ENCODE measurements around the gene PRCC.

The PRCC gene

GRCh38 chr1:156765666-156766065 is 1.7 kb upstream of the PRCC start:
- no peak for DNase-seq

GRCh38 chr1:156766298-156767100 is 836 bp upstream of the PRCC start:
- no peak for DNase-seq

- no peak for DNase-seq
These were observed 707 bp downstream of the PRCC start for GRCh38 chr1:156767879-156768604.

- no peak for DNase-seq
These were observed 1.4 kb downstream of the PRCC start for GRCh38 chr1:156768610-156769295.

GRCh38 chr1:156772222-156772621 is 4.9 kb downstream of the PRCC start:
- no peak for DNase-seq

GRCh38 chr1:156772728-156773497 is 5.6 kb downstream of the PRCC start:
- no peak for DNase-seq

GRCh38 chr1:156773607-156774006 is 6.3 kb downstream of the PRCC start:
- no peak for DNase-seq

- no peak for DNase-seq
These were observed 8.5 kb downstream of the PRCC start for GRCh38 chr1:156775799-156776198.

- no peak for DNase-seq
These were observed 9.6 kb downstream of the PRCC start for GRCh38 chr1:156776942-156777341.

- no peak for DNase-seq
These were observed 10.2 kb downstream of the PRCC start for GRCh38 chr1:156777573-156777972.

GRCh38 chr1:156781585-156782186 is 14.4 kb downstream of the PRCC start:
- DNase-seq: no peak

- no peak for DNase-seq
These were observed 18.1 kb downstream of the PRCC start for GRCh38 chr1:156785458-156785857.

GRCh38 chr1:156786640-156787039 is 19.3 kb downstream of the PRCC start:
- DNase-seq: no peak

- DNase-seq: no peak
These were observed 20.8 kb downstream of the PRCC start for GRCh38 chr1:156788136-156788535.

- no peak for DNase-seq
These were observed 22.4 kb downstream of the PRCC start for GRCh38 chr1:156789621-156790318.

- no peak for DNase-seq
These were observed 27.4 kb downstream of the PRCC start for GRCh38 chr1:156794506-156795373.

- no peak for DNase-seq
These were observed 28.0 kb downstream of the PRCC start for GRCh38 chr1:156795374-156795733.

GRCh38 chr1:156795787-156796186 is 28.5 kb downstream of the PRCC start:
- no peak for DNase-seq

- no peak for DNase-seq
These were observed 29.2 kb downstream of the PRCC start for GRCh38 chr1:156796340-156797097.

GRCh38 chr1:156797212-156797871 is 30.0 kb downstream of the PRCC start:
- DNase-seq: peak; percentile 55

Measured in NCI-H1105 (cell line).